HG03135 (cell line): ENCODE results near the gene PPP4R2.

Source experiments
- ATAC-seq: cut with Tn5 transposase; IDR thresholded peaks from one replicate; pipeline ENCODE4 v1.9.1; 2021; ENCODE audit warnings: mild to moderate bottlenecking, moderate library complexity; ENCODE audit not compliant: unreplicated experiment

The PPP4R2 gene

DNA sequence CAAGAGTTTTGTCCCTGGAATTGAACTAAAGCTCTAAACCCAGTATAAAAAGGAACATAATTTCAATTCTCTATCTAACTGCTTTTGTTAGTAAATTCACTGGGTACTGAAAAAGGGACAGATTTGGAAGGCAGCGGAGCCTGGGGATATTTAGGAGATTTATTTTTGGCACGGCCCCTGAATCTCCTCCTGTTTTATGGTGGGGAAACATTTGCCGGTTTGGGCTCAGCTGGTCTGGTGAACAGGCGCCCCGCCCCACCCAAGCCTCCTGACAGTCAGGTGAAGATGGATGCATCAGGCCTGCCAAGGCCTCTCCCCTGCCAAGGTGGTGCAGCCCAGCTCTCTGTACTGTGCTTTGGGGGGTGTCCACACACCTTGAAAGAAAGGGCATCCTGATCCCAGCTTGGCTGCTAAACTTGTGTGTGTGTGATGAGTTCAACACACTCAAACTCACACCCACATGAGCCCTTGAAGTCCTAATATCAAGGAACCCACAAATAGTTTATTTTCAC lies 111.1 kb downstream of the PPP4R2 start:
- ATAC-seq: no peak

DNA sequence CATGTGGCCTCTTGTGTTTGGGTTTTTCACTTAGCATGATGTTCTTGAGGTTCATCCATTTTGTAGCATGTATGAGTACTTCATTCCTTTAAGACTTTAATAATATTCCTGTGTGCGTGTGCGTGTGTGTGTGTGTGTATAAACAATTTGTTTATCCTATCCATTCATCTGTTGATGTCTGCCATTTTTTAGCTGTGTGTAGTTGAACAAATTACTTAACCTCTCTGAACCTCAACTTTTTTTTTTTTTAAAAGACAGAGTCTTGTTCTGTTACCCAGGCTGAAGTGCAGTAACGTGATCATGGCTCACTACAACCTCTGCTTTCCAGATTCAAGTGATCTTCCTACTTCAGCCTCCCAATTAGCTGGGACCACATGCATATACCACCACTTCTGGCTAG lies 112.1 kb downstream of the PPP4R2 start:
- ATAC-seq: no peak

DNA sequence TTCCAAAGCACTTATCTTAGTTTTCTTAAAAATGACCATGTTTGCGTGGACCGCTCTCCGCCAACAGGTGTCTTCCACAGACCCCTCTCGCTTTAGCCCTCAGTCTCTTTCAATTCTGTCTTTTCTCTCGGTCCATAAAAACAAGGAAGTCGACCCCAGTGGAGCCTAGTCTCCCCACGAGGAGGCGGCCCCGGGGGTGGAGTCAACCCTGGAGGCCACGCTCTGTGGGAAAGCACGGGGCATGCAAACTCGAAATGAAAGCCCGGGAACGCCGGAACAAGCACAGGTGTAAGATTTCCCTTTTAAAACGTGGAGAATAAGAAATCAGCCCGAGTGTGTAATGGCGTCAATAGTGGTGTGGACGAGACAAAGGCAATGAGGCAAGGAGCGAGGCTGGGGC lies 113.9 kb downstream of the PPP4R2 start:
- no peak for ATAC-seq

DNA sequence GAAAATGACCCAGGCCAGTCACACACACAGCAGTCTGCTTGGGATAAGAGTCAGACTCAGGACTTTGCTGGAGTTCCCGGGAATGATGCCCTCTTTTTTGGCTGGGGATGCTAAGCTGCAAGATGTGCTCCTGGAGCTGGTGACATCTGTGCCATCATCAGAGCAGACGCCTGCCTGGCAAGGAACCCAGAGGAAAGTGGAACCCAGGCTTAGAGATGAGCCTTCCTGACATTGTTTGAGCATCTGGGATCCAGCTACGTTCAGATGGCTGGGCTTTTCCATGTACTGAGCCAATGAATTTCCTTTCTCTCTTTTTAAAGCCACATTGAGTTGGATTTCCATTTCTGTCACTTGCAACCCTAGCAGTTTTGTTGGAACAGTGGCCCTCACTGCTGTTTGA lies 118.1 kb downstream of the PPP4R2 start:
- ATAC-seq: no peak

GRCh38 chr3:73115806-73116205 lies 119.2 kb downstream of the PPP4R2 start:
- no peak for ATAC-seq
